Mucosa of rectum (tissue), 2 donors: ENCODE results near the gene DPH2.

Source experiments
- H3K27ac ChIP-seq, 2 donors: one replicate each; pipeline ENCODE4 v1.7.0; 2013; ENCODE audit warnings: inconsistent platforms in 2 of 2, low read depth in 2 of 2, low read length in 2 of 2
- H3K27me3 ChIP-seq, 2 donors: one replicate each; pipeline ENCODE4 v1.7.0; 2013; ENCODE audit warnings: low read length in 2 of 2; ENCODE audit not compliant: control insufficient read depth in 2 of 2, insufficient read depth in 2 of 2
- H3K36me3 ChIP-seq, 2 donors: one replicate each; pipeline ENCODE4 v1.7.0; 2013; ENCODE audit warnings: low read length in 2 of 2; ENCODE audit not compliant: control insufficient read depth in 2 of 2, insufficient read depth in 2 of 2
- H3K4me1 ChIP-seq, 2 donors: one replicate each; pipeline ENCODE4 v1.7.0; 2013; ENCODE audit warnings: low read length in 2 of 2, mild to moderate bottlenecking in 1 of 2; ENCODE audit not compliant: control insufficient read depth in 2 of 2, insufficient read depth in 2 of 2
- H3K4me3 ChIP-seq, 2 donors: one replicate each; pipeline ENCODE4 v1.7.0; 2013; ENCODE audit warnings: low read length in 2 of 2
- H3K9ac ChIP-seq, 2 donors: one replicate each; pipeline ENCODE4 v1.7.0; 2013; ENCODE audit warnings: low read length in 2 of 2, low read depth in 1 of 2, mild to moderate bottlenecking in 1 of 2
- H3K9me3 ChIP-seq, 2 donors: one replicate each; pipeline ENCODE4 v1.7.0; 2013; ENCODE audit warnings: low read length in 2 of 2; ENCODE audit not compliant: control insufficient read depth in 2 of 2
- donor health status: healthy.
- donor health status: Normal muscosa, but diverticular disease.

The DPH2 gene

GRCh38 chr1:43968348-43968948 lies 1.4 kb upstream of the DPH2 start:
- Histone ChIP-seq H3K4me3 (no peak overlapping the region), H3K4me1 (peaks cover 7 to 14% of the 10 kb centered on the region in 2 donors), H3K9me3 (no peaks in the 10 kb centered on the region), H3K27ac (no peak overlapping the region), H3K36me3 (peaks cover 11 to 20% of the 10 kb centered on the region in 2 donors), H3K27me3 (no peaks in the 10 kb centered on the region), H3K9ac (no peak overlapping the region)

DNA sequence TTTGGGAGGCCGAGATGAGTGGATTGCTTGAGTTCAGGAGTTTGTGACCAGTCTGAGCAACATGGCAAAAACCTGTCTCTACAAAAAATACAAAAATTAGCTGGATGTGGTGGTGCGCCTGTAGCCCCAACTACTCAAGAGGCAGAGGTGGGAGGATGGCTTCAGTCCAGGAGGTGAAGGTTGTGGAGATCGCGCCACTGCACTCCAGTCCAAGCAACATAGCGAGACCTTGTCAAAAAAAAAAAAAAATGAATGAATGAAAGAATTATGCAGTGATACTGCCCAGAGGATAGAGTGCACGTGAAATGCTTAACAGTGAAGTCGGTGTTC lies 429 bp upstream of the DPH2 start:
- Histone ChIP-seq H3K9ac (no peak overlapping the region), H3K27me3 (no peaks in the 10 kb centered on the region), H3K9me3 (no peaks in the 10 kb centered on the region), H3K27ac (no peak overlapping the region), H3K4me3 (peak overlapping the region in 1 of 2 donors; percentile 65), H3K4me1 (peaks cover 13 to 22% of the 10 kb centered on the region in 2 donors), H3K36me3 (peaks cover 11 to 16% of the 10 kb centered on the region in 2 donors)

DNA sequence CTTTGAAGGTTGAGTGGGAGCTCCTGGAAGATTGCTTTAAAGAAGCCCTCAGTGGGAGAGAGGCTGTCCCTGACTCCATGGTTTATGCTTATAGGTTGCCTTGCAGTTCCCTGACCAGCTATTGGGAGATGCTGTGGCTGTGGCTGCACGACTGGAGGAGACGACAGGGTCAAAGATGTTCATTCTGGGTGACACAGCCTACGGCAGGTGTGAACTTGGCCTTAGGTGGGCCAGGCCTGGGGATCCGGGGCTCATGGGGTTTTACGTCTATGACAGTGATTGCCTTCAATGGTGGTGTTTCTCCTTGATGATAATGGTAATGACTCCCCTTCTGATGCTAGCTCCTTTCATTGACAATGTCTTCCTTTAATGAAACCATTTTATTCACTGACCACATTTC lies 692 bp downstream of the DPH2 start:
- peaks cover 10 to 11% of the 10 kb centered on the region in 2 donors for H3K36me3 ChIP-seq
- peaks cover 15 to 23% of the 10 kb centered on the region in 2 donors for H3K4me1 ChIP-seq
- no peaks in the 10 kb centered on the region for H3K9me3 ChIP-seq
- no peaks in the 10 kb centered on the region for H3K27me3 ChIP-seq
- H3K27ac ChIP-seq: no peak overlapping the region
- H3K9ac ChIP-seq: peak overlapping the region; percentile 60 to 67
- peak overlapping the region; percentile 91 to 97 for H3K4me3 ChIP-seq

- H3K4me1 ChIP-seq: peaks cover 19 to 27% of the 10 kb centered on the region in 2 donors
- no peaks in the 10 kb centered on the region for H3K27me3 ChIP-seq
- H3K9me3 ChIP-seq: no peaks in the 10 kb centered on the region
- peak overlapping the region in 1 of 2 donors; percentile 97 for H3K4me3 ChIP-seq
- peaks cover 10 to 11% of the 10 kb centered on the region in 2 donors for H3K36me3 ChIP-seq
- H3K9ac ChIP-seq: no peak overlapping the region
- H3K27ac ChIP-seq: no peak overlapping the region
Measured at GRCh38 chr1:43970911-43971310, 1.1 kb downstream of the DPH2 start.

- Histone ChIP-seq H3K27ac (no peak overlapping the region), H3K36me3 (peaks cover 12 to 13% of the 10 kb centered on the region in 2 donors), H3K27me3 (no peaks in the 10 kb centered on the region), H3K9me3 (no peaks in the 10 kb centered on the region), H3K4me1 (peaks cover 24 to 33% of the 10 kb centered on the region in 2 donors), H3K9ac (no peak overlapping the region), H3K4me3 (no peak overlapping the region)
Measured at GRCh38 chr1:43971336-43971980, 1.6 kb downstream of the DPH2 start.

DNA sequence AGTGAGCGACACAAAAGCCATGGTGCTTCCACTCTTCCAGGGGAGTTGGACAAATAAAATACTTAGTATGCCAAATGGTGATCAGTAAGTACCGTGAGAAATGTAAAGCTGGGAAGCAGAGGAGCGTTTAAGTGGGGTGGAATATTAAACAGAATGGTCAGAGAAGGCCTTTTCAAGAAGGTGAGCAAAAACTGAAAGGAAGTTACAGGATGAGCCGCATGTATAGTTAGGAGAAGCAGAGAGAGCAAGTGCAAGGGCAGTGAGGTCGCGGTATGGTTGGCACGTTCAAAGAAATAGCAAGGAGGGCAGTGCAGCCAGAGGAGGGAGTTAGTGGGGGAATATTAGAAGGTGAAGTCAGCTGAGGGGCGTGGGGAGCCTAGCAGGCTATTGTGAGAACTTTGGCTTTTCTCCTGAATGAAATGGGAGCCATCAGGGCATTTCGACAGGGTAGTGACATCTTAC lies 4.2 kb downstream of the DPH2 start:
- H3K9ac ChIP-seq: peak overlapping the region; percentile 77 to 98
- H3K27me3 ChIP-seq: no peaks in the 10 kb centered on the region
- peak overlapping the region; percentile 89 to 92 for H3K4me3 ChIP-seq
- H3K9me3 ChIP-seq: no peaks in the 10 kb centered on the region
- peak overlapping the region; percentile 96 to 97 for H3K27ac ChIP-seq
- H3K4me1 ChIP-seq: peaks cover 46 to 53% of the 10 kb centered on the region in 2 donors
- H3K36me3 ChIP-seq: peaks cover 24 to 28% of the 10 kb centered on the region in 2 donors

- H3K9ac ChIP-seq: peak within 1 kb of the TSS; percentile 87 to 98
- H3K9me3 ChIP-seq: no peaks in the 10 kb centered on the region
- H3K27me3 ChIP-seq: no peaks in the 10 kb centered on the region
- peaks cover 46 to 54% of the 10 kb centered on the region in 2 donors for H3K4me1 ChIP-seq
- peak within 1 kb of the TSS; percentile 89 to 92 for H3K4me3 ChIP-seq
- peak within 1 kb of the TSS; percentile 96 to 97 for H3K27ac ChIP-seq
- H3K36me3 ChIP-seq: peaks cover 24 to 28% of the 10 kb centered on the region in 2 donors
Measured at GRCh38 chr1:43974443-43975248, 4.8 kb downstream of the DPH2 start, which contains the start of gene ATP6V0B. TSS of gene ATP6V0B (plus strand) at chr1:43974960. CDS start at chr1:43975041, 81 bp downstream.

DNA sequence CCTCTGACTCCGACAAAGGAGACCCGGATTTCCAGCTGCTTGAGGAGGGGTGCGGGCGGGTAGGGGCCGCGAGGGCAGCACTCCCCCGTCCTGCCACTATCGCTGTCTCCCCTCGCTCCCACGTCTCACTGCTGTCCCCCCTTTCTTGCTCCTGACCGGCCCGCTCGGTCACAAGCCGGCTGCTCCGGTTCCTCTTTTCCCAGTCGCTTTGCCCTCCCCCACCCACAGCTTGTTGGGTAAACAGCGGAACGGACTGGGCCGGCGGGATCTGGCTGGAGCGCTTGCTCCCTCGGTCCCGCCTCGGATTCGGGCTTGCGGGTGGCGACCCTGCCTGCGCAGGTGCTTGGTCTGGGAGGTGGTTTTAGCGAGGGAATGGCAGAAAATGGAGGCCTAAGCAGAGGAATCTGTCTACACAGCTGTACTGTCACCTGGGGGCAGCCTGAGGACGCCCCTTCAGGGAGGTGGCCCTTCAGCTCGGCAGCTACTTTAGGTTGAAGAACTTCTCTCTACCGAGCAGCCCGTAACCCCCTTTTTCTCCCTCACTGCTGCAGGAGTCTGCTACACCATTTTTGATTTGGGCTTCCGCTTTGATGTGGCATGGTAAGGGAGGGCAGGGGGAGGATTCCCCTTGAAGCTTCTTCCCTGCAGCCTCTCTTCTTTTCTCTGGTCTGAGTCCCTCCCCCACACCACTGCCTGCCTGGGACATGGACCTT lies 5.6 kb downstream of the DPH2 start:
- Histone ChIP-seq H3K27me3 (no peaks in the 10 kb centered on the region), H3K4me1 (peaks cover 50 to 58% of the 10 kb centered on the region in 2 donors), H3K4me3 (peak overlapping the region; percentile 89 to 92), H3K9me3 (no peaks in the 10 kb centered on the region), H3K36me3 (peaks cover 24 to 28% of the 10 kb centered on the region in 2 donors), H3K9ac (peak overlapping the region; percentile 87 to 98), H3K27ac (peak overlapping the region; percentile 96 to 97)

DNA sequence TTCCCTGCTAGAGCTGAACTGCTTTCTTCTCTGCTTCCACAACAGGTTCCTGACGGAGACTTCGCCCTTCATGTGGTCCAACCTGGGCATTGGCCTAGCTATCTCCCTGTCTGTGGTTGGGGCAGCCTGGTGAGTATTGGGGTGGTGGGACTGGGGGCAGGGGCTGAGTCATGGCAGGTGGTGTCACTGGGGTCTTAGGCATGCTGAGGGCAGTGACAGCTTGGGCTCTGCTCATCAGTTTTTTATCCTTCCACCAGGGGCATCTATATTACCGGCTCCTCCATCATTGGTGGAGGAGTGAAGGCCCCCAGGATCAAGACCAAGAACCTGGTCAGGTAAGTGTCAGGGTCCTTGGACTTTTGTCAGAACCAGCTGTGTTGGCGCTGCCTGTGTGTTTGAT lies 6.2 kb downstream of the DPH2 start:
- H3K27me3 ChIP-seq: no peaks in the 10 kb centered on the region
- H3K9me3 ChIP-seq: no peaks in the 10 kb centered on the region
- H3K9ac ChIP-seq: peak overlapping the region; percentile 87 to 98
- peak overlapping the region; percentile 89 to 92 for H3K4me3 ChIP-seq
- peaks cover 24 to 28% of the 10 kb centered on the region in 2 donors for H3K36me3 ChIP-seq
- H3K27ac ChIP-seq: peak overlapping the region in 1 of 2 donors; percentile 97
- H3K4me1 ChIP-seq: peaks cover 51 to 58% of the 10 kb centered on the region in 2 donors
